CD14-positive monocyte (primary cell): Measurements from ENCODE around the gene PCBP1. TPM values are rescaled to one million over a fixed set of nuclear protein-coding genes. Genes with fewer than 3 reads are reported as not detected.

Experiments used
- DNase-seq, 3 donors: peaks; one replicate each; pipeline ENCODE4 v3.0.0-alpha.2; 2011 to 2022
- H2AFZ ChIP-seq: 2 replicates; pipeline ENCODE4 v1.6.0; 2012; ENCODE audit warnings: mild to moderate bottlenecking, low read depth, low read length, inconsistent platforms; ENCODE audit not compliant: insufficient read depth, poor library complexity, severe bottlenecking
- H3K27ac ChIP-seq, 2 donors: 1 replicate in 1 of 2; 2 replicates in 1 of 2; pipeline ENCODE4 v1.5.1; 2012 to 2013; ENCODE audit warnings: low read length in 2 of 2, control low read depth in 1 of 2, inconsistent platforms in 1 of 2, low read depth in 1 of 2, mild to moderate bottlenecking in 1 of 2
- H3K27me3 ChIP-seq, 2 donors: one replicate each; pipeline versions ENCODE4 v1.6.0 to v1.6.1; 2011 to 2013; ENCODE audit warnings: low read length in 2 of 2; ENCODE audit not compliant: control insufficient read depth in 2 of 2, insufficient read depth in 2 of 2
- H3K36me3 ChIP-seq, 2 donors: replicated peaks in 1 of 2; 1 replicate in 1 of 2; 2 replicates in 1 of 2; pipeline versions ENCODE4 v1.5.1 to v1.6.1; 2012 to 2013; ENCODE audit warnings: low read length in 2 of 2, control low read depth in 1 of 2, inconsistent platforms in 1 of 2, mild to moderate bottlenecking in 1 of 2; ENCODE audit not compliant: insufficient read depth in 2 of 2, control insufficient read depth in 1 of 2
- H3K4me1 ChIP-seq, 2 donors: 1 replicate in 1 of 2; 2 replicates in 1 of 2; pipeline versions ENCODE4 v1.5.1 to v1.6.1; 2012 to 2013; ENCODE audit warnings: low read length in 2 of 2, control low read depth in 1 of 2, inconsistent platforms in 1 of 2, mild to moderate bottlenecking in 1 of 2, moderate library complexity in 1 of 2; ENCODE audit not compliant: insufficient read depth in 2 of 2, control insufficient read depth in 1 of 2
- H3K4me2 ChIP-seq: replicated peaks from 2 replicates; pipeline ENCODE3; 2012; ENCODE audit warnings: low read length, moderate library complexity, mild to moderate bottlenecking; ENCODE audit not compliant: poor library complexity, severe bottlenecking; ENCODE audit errors: extremely low read depth
- H3K4me3 ChIP-seq, 3 experiments: fragments of 200-600 bp in 1 of 3; sonication (generic) in 1 of 3; replicated peaks in 1 of 3; 1 replicate in 2 of 3; 2 replicates in 1 of 3; pipeline ENCODE4 v1.5.1; 2011 to 2013; ENCODE audit warnings: low read length in 3 of 3, mild to moderate bottlenecking in 3 of 3, control low read depth in 2 of 3, low read depth in 2 of 3, inconsistent platforms in 1 of 3, moderate library complexity in 1 of 3
- H3K79me2 ChIP-seq: 2 replicates; pipeline ENCODE4 v1.6.0; 2012; ENCODE audit warnings: mild to moderate bottlenecking, control low read depth, inconsistent platforms, low read length, moderate library complexity; ENCODE audit not compliant: insufficient read depth
- H3K9ac ChIP-seq: 2 replicates; pipeline ENCODE4 v1.6.0; 2017; ENCODE audit warnings: low read length, mild to moderate bottlenecking; ENCODE audit not compliant: insufficient read depth, poor library complexity, severe bottlenecking
- H3K9me3 ChIP-seq, 2 donors: replicated peaks in 1 of 2; 1 replicate in 1 of 2; 2 replicates in 1 of 2; pipeline versions ENCODE4 v1.5.1 to v1.6.1; 2012 to 2013; ENCODE audit warnings: low read length in 2 of 2, control low read depth in 1 of 2; ENCODE audit not compliant: control insufficient read depth in 1 of 2, insufficient read depth in 1 of 2
- H4K20me1 ChIP-seq: 2 replicates; pipeline ENCODE4 v1.6.0; 2012; ENCODE audit warnings: mild to moderate bottlenecking, low read length, control low read depth, moderate library complexity; ENCODE audit not compliant: insufficient read depth
- H3K27ac Mint-ChIP-seq, 7 donors: one replicate each; pipeline ENCODE4 v1.8.0; 2020; ENCODE audit warnings: mild to moderate bottlenecking in 7 of 7, mixed read lengths in 7 of 7, moderate library complexity in 6 of 7, inconsistent platforms in 2 of 7
- H3K27me3 Mint-ChIP-seq, 3 donors: one replicate each; pipeline ENCODE4 v1.8.0; 2021 to 2022; ENCODE audit warnings: low read depth in 3 of 3, mild to moderate bottlenecking in 3 of 3, mixed read lengths in 3 of 3, moderate library complexity in 3 of 3, inconsistent platforms in 1 of 3
- H3K36me3 Mint-ChIP-seq, 2 donors: one replicate each; pipeline ENCODE4 v1.8.0; 2020; ENCODE audit warnings: mixed read lengths in 2 of 2, inconsistent platforms in 1 of 2, mild to moderate bottlenecking in 1 of 2
- H3K4me1 Mint-ChIP-seq: one replicate; pipeline ENCODE4 v1.8.0; 2020; ENCODE audit warnings: mild to moderate bottlenecking, mixed read lengths
- H3K4me3 Mint-ChIP-seq, 2 donors: one replicate each; pipeline ENCODE4 v1.8.0; 2020; ENCODE audit warnings: mild to moderate bottlenecking in 2 of 2, mixed read lengths in 2 of 2, moderate library complexity in 1 of 2
- H3K9me3 Mint-ChIP-seq, 7 donors: one replicate each; pipeline ENCODE4 v1.8.0; 2020 to 2022; ENCODE audit warnings: mixed read lengths in 7 of 7, mild to moderate bottlenecking in 6 of 7, moderate library complexity in 6 of 7, inconsistent platforms in 2 of 7
- CTCF ChIP-seq: fragments of 200-600 bp; IDR thresholded peaks from one replicate; pipeline ENCODE4 v1.8.0; 2022; ENCODE audit warnings: antibody characterized with exemption, mild to moderate bottlenecking
- WGBS: methylation state at CpG from one replicate; pipeline ENCODE4 v1.1.5; 2013; ENCODE audit warnings: missing lambda C conversion rate; ENCODE audit not compliant: insufficient coverage; 5-methylcytosine and 5-hydroxymethylcytosine counted together
- intact Hi-C, 2 donors: fragments of 100-400 bp; cut with micrococcal nuclease; formaldehyde crosslinking; loops; one replicate each; pipeline versions ENCODE4 v1.15.0 to v1.15.1; 2023
- polyA plus RNA-seq, 3 donors: library from polyadenylated mRNA; depleted of rRNA in 1 of 3; unstranded in 2 of 3; stranded (reverse) in 1 of 3; fragments of 300-500 nt in 2 of 3; fragments of >200 nt in 1 of 3; fragmentation: Illumina TruSeq in 2 of 3; gene quantifications; 1 replicate in 2 of 3; 2 replicates in 1 of 3; pipeline ENCODE4 v1.2.3, GENCODE V29; 2012 to 2021

The PCBP1 gene
- polyA plus RNA-seq, 3 donors: 178 to 299 (median 194) TPM

- H3K4me2 ChIP-seq: no peak overlapping the region
- H3K9ac ChIP-seq: no peak overlapping the region
- no peak overlapping the region for H3K27ac ChIP-seq
- DNase-seq: no peak
- Mint-ChIP-seq H3K9me3 (no peaks in the 10 kb centered on the region), H3K27ac (peak overlapping the region in 1 of 7 donors; percentile 55), H3K27me3 (peaks cover 0 to 4% (median 0%) of the 10 kb centered on the region in 3 donors), H3K36me3 (no peaks in the 10 kb centered on the region), H3K4me3 (no peak overlapping the region), H3K4me1 (peaks cover 60% of the 10 kb centered on the region)
- peak overlapping the region; percentile 30 for H2AFZ ChIP-seq
- no peaks in the 10 kb centered on the region for H3K36me3 ChIP-seq
- H3K9me3 ChIP-seq: no peaks in the 10 kb centered on the region
- intact Hi-C loops: no loop called here
- no peaks in the 10 kb centered on the region for H3K79me2 ChIP-seq
- 60% methylated on average over 2 of the region's 4 CpGs for WGBS
- H4K20me1 ChIP-seq: no peaks in the 10 kb centered on the region
- no peak for TF ChIP-seq CTCF
- H3K4me1 ChIP-seq: peaks cover 52 to 68% of the 10 kb centered on the region in 2 donors
- H3K27me3 ChIP-seq: no peaks in the 10 kb centered on the region
- no peak overlapping the region for H3K4me3 ChIP-seq
Measured at GRCh38 chr2:70118798-70119454, 31.6 kb downstream of the PCBP1 start.

DNA sequence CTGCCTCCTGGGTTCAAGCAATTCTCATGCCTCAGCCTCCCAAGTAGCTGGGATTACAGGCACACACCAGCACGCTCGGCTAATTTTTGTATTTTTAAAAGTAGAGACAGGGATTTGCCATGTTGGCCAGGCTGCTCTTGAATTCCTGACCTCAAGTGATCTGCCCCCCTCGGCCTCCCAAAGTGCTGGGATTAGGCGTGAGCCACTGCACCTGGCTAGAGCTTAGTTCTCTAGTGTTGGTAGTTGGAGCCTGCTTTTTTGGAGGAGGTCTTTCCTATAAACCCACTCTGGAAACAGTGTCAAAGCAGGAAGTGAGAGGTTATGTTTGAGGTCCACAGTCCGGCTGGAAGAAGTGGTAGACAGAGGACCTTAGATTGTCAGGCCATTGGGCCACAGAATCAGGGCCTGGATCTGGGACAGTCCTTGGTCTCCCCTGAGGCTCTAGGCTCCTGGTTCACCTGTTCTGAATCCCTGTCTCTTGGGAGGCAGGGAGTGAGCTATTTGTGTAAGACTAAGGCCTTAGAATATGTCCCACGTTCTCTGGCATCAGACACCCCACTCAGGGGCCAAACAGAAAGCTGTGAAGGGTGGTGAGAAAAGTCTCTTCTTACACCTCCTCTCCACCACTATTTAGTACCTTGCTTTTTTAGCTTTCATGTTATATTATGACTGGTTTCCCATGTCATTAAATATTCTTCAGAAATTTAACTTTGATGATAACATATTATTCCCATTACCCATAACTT lies 34.5 kb downstream of the PCBP1 start:
- Mint-ChIP-seq H3K36me3 (no peaks in the 10 kb centered on the region), H3K4me3 (peak overlapping the region in 1 of 2 donors; percentile 48), H3K27ac (peak overlapping the region; percentile 74 to 92 (median 91)), H3K9me3 (no peaks in the 10 kb centered on the region), H3K27me3 (peaks cover 0 to 4% (median 0%) of the 10 kb centered on the region in 3 donors), H3K4me1 (peaks cover 69% of the 10 kb centered on the region)
- Histone ChIP-seq H3K36me3 (no peaks in the 10 kb centered on the region), H3K27me3 (no peaks in the 10 kb centered on the region), H4K20me1 (no peaks in the 10 kb centered on the region), H3K79me2 (no peaks in the 10 kb centered on the region), H3K9me3 (no peaks in the 10 kb centered on the region), H3K27ac (peak overlapping the region; percentile 63 to 80), H3K4me2 (no peak overlapping the region), H3K9ac (no peak overlapping the region), H3K4me3 (peak overlapping the region in 1 of 3 experiments; percentile 28), H2AFZ (peak overlapping the region; percentile 73), H3K4me1 (peaks cover 58 to 68% of the 10 kb centered on the region in 2 donors)
- WGBS: 0% methylated on average over 1 of the region's 6 CpGs
- intact Hi-C loops: loop anchor here in 1 of 2 donors (2.0 kb wide), 1 partner anchor 31 kb away; no protein-coding TSS in a partner anchor
- TF ChIP-seq CTCF: no peak
- DNase-seq: no peak
